ENCODE results near the gene ZNRF1.

ZNRF1 gene

DNA sequence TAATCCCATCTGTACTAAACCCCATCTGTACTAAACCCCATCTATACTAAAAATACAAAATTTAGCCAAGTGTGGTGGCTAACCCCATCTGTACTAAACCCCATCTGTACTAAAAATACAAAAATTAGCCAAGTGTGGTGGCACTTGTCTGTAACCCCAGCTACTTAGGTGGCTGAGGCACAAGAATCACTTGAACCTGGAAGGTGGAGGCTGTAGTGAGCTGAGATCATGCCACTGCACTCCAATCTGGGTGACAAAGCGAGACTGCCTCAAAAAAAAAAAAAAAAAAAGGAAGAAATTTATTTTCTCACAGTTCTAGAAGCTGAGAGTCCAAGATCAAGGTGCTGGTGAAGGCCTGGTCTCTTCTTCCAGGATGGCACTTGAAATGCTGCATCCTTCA, 161.6 kb downstream of the ZNRF1 start:
- no peak overlapping the region for H3K14ac ChIP-seq (ENCODE audit: low read length in 2 of 2)
- H3K27ac ChIP-seq (ENCODE audit: low read length, poor library complexity, severe bottlenecking), result no peak overlapping the region
- H2BK5ac ChIP-seq (ENCODE audit: low read depth, low read length, poor library complexity, severe bottlenecking), result no peak overlapping the region
- no peak overlapping the region for H2BK12ac ChIP-seq (ENCODE audit: low read length in 2 of 2)
- H3K4ac ChIP-seq (ENCODE audit: low read depth in 1 of 2, low read length in 2 of 2), result no peak overlapping the region
- peaks cover 36% of the 10 kb centered on the region for H3K79me1 ChIP-seq (replicated peaks; ENCODE audit: low read length, poor library complexity, severe bottlenecking)
- H3K27me3 ChIP-seq (ENCODE audit: control insufficient read depth in 1 of 2, insufficient read depth in 1 of 2, low read length in 2 of 2), result no peaks in the 10 kb centered on the region
- H3K18ac ChIP-seq (ENCODE audit: low read depth in 1 of 2, low read length in 2 of 2), result no peak overlapping the region
- H2BK15ac ChIP-seq (ENCODE audit: low read depth, poor library complexity, severe bottlenecking), result no peak overlapping the region
- H4K91ac ChIP-seq (ENCODE audit: low read length), result no peak overlapping the region
- peaks cover 47 to 48% of the 10 kb centered on the region in 2 experiments for H3K36me3 ChIP-seq (ENCODE audit: control insufficient read depth in 1 of 2, insufficient read depth in 2 of 2, low read depth in 1 of 2, low read length in 2 of 2)
- no peak overlapping the region for H4K8ac ChIP-seq (ENCODE audit: low read length)
- H3K23ac ChIP-seq (ENCODE audit: low read length in 2 of 2), result no peak overlapping the region
- peak overlapping the region in 1 of 2 experiments; percentile 28 for H3K4me3 ChIP-seq (ENCODE audit: insufficient read depth in 1 of 2, low read depth in 1 of 2, low read length in 2 of 2)
- H2BK120ac ChIP-seq (ENCODE audit: low read depth, low read length), result no peak overlapping the region
- H2AK5ac ChIP-seq (ENCODE audit: low read length, severe bottlenecking), result no peak overlapping the region
- no peak overlapping the region for H2AFZ ChIP-seq (ENCODE audit: low read depth, low read length)
- no peaks in the 10 kb centered on the region for H3K4me1 ChIP-seq (ENCODE audit: control insufficient read depth, insufficient read depth, low read depth, low read length)
- no peak for DNase-seq
- peaks cover 81% of the 10 kb centered on the region for H3K9me3 ChIP-seq (ENCODE audit: control insufficient read depth, low read length)
- no peak overlapping the region for H3K9ac ChIP-seq (ENCODE audit: low read length)
- 100% methylated on average over 1 of the region's 1 CpG for WGBS
- H3K4me2 ChIP-seq (ENCODE audit: low read length, poor library complexity, severe bottlenecking), result no peak overlapping the region
